ENCODE results near the gene TNNI3K. TPM values are rescaled to one million over a fixed set of nuclear protein-coding genes. Genes with fewer than 3 reads are reported as not detected.

The TNNI3K gene
- total and polyA plus RNA-seq, 8 donors = 0.34 to 2.2 (median 0.39) TPM; not detected in 2

- H3K36me3 ChIP-seq = no peaks in the 10 kb centered on the region
- H3K4me1 ChIP-seq = no peaks in the 10 kb centered on the region
- ATAC-seq = no peak
- no peak overlapping the region for H3K4me3 ChIP-seq
- DNase-seq = no peak
- no peak overlapping the region for H3K27ac ChIP-seq
- no peaks in the 10 kb centered on the region for H3K27me3 ChIP-seq
- 43 to 45% methylated on average over 8 of the region's 8 CpGs for WGBS, 2 donors
- FAIRE-seq = no peak
- no peak for TF ChIP-seq CTCF (IDR thresholded peaks at IDR 0.05)
- H3K9me3 ChIP-seq = no peaks in the 10 kb centered on the region
- intact Hi-C loops (cut with DNase I) = no loop called here
Measured at GRCh38 chr1:74513411-74514300, 278.5 kb downstream of the TNNI3K start.

GRCh38 chr1:74517599-74518051, 282.4 kb downstream of the TNNI3K start:
- DNase-seq (no peak), ATAC-seq (no peak), FAIRE-seq (no peak)
- TF ChIP-seq CTCF (IDR thresholded peaks at IDR 0.05) = no peak
- WGBS, 2 donors = 60 to 69% methylated on average over 6 of the region's 6 CpGs
- intact Hi-C loops (cut with DNase I) = no loop called here
- no peaks in the 10 kb centered on the region for H3K9me3 ChIP-seq
- H3K4me3 ChIP-seq = no peak overlapping the region
- H3K36me3 ChIP-seq = no peaks in the 10 kb centered on the region
- H3K27ac ChIP-seq = no peak overlapping the region
- no peaks in the 10 kb centered on the region for H3K27me3 ChIP-seq
- H3K4me1 ChIP-seq = no peaks in the 10 kb centered on the region

GRCh38 chr1:74522148-74522547, 287.0 kb downstream of the TNNI3K start:
- WGBS, 2 donors = 28 to 34% methylated on average over 4 of the region's 4 CpGs
- Histone ChIP-seq H3K27me3 (no peaks in the 10 kb centered on the region), H3K9me3 (no peaks in the 10 kb centered on the region), H3K36me3 (no peaks in the 10 kb centered on the region), H3K4me3 (no peak overlapping the region), H3K4me1 (no peaks in the 10 kb centered on the region), H3K27ac (no peak overlapping the region)
- intact Hi-C loops (cut with DNase I) = no loop called here
- no peak for FAIRE-seq
- no peak for TF ChIP-seq CTCF (IDR thresholded peaks at IDR 0.05)
- no peak for DNase-seq
- ATAC-seq = no peak

GRCh38 chr1:74523873-74524480, 288.8 kb downstream of the TNNI3K start:
- intact Hi-C loops (cut with DNase I) = no loop called here
- FAIRE-seq (no peak), DNase-seq (no peak), ATAC-seq (no peak)
- H3K36me3 ChIP-seq = no peaks in the 10 kb centered on the region
- no peak for TF ChIP-seq CTCF (IDR thresholded peaks at IDR 0.05)
- no peaks in the 10 kb centered on the region for H3K9me3 ChIP-seq
- no peak overlapping the region for H3K4me3 ChIP-seq
- H3K4me1 ChIP-seq = no peaks in the 10 kb centered on the region
- H3K27ac ChIP-seq = no peak overlapping the region
- no peaks in the 10 kb centered on the region for H3K27me3 ChIP-seq
- WGBS, 2 donors = 64 to 74% methylated on average over 2 of the region's 2 CpGs

- ATAC-seq (no peak), DNase-seq (no peak), FAIRE-seq (no peak)
- H3K27me3 ChIP-seq = no peaks in the 10 kb centered on the region
- no peak overlapping the region for H3K4me3 ChIP-seq
- 17 to 29% methylated on average over 2 of the region's 2 CpGs for WGBS, 2 donors
- H3K27ac ChIP-seq = no peak overlapping the region
- intact Hi-C loops (cut with DNase I) = no loop called here
- no peaks in the 10 kb centered on the region for H3K9me3 ChIP-seq
- no peaks in the 10 kb centered on the region for H3K36me3 ChIP-seq
- no peaks in the 10 kb centered on the region for H3K4me1 ChIP-seq
- TF ChIP-seq CTCF (IDR thresholded peaks at IDR 0.05) = no peak
Measured at GRCh38 chr1:74526708-74527107, 291.5 kb downstream of the TNNI3K start.
